GM13976 (cell line): ENCODE measurements around the gene RNU5D-1.
A peak's percentile ranks its signal among the peaks of the same experiment; 100 is the strongest.

Source experiments
- DNase-seq: peaks from one replicate; pipeline ENCODE4 v3.0.0; 2012; ENCODE audit warnings: low spot score
- CTCF ChIP-seq: IDR thresholded peaks from 2 replicates; pipeline ENCODE4 v1.5.1; 2012; ENCODE audit warnings: borderline replicate concordance, mild to moderate bottlenecking; ENCODE audit not compliant: insufficient read depth; ENCODE audit errors: extremely low read depth, missing control alignments, control extremely low read depth
- in situ Hi-C: fragments of 300-500 bp; cut with MboI; formaldehyde crosslinking; loops from one replicate; pipeline ENCODE4 v1.12.0; 2022; ENCODE audit warnings: low sequenced_read_pairs, mixed read lengths, inconsistent platforms; ENCODE audit not compliant: unreplicated experiment

Gene RNU5D-1

GRCh38 chr1:44684525-44684924 is 46.4 kb downstream of the RNU5D-1 start:
- in situ Hi-C loops: no loop called here
- TF ChIP-seq CTCF: no peak
- DNase-seq: peak; percentile 63

DNA sequence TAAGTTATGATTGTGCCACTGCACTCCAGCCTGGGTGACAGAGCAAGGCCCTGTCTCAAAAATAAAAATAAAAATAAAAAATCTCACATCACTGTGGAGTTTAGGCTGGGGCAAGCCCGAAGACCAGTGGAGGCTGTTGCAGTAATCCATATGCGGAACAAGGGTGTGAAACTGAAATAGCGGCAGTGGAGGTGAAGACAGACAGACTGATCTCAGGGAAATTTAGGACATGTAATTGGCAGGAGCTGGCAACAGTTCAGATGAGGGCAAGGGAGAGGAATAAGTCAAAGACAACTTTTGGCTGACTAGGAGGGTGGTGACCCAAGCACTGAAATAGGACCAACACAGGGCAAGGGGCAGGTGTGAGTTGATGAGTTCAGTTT is 48.1 kb downstream of the RNU5D-1 start:
- TF ChIP-seq CTCF: no peak
- no peak for DNase-seq
- in situ Hi-C loops: no loop called here

DNA sequence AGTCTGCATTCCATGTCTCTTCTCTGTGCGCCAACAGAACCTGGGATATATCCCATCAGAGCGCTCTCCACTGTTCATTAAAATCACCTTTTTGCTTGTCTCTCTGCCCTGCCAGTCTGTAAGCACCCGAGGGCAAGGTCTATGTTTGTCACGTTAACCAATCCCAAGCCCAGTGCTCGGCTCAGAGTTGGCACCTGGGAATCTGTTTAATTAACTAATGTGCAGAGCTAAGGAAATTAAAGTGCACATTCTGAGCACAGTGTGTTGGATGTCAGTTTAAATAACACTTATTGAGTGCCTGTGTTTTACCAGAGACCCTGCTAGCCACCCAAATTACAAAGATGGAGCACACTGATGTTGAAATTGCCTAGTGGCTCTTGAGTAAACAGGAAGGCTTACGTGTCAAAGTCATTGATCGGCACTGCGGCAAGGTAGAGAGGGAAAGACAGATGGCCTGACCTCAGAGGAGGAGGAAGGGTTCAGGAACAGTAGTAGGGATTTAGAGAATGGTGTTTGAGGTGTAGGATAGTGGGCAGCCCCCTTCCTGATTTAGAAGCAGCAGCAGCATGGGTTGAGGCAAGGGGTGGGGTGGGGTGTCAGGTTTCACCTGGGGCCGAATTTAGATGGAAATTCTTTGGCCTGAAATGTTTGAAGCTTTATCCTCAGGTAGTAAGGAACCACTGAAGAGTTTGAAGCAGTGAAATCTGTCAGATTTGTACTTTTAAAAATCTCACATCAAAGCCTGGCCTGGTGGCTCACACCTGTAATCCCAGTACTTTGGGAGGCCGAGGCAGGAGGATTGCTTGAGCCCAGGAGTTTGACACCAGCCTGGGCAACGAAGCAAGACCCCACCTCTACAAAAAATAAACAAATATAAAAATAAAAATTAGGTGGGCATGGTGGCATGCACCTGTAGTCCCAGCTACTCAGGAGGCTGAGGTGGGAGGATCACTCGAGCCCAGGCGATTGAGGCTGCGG is 48.8 kb downstream of the RNU5D-1 start:
- in situ Hi-C loops: no loop called here
- no peak for TF ChIP-seq CTCF
- no peak for DNase-seq
